GM23338 (cell line): ENCODE measurements around the gene CERS1.

Experiments used
- CREB1 ChIP-seq: fragments of 250-450 bp; sonication (Bioruptor Pico); IDR thresholded peaks from 2 replicates; pipeline ENCODE4 v1.5.0; 2020; ENCODE audit warnings: low read depth, mild to moderate bottlenecking, moderate library complexity
- CTCF ChIP-seq, 2 experiments: fragments of 200-600 bp in 1 of 2; sonication (generic) in 1 of 2; conservative IDR thresholded peaks; 2 replicates each; pipeline versions ENCODE4 v1.5.1 to v1.6.1; 2016 to 2017; ENCODE audit warnings: antibody characterized with exemption in 2 of 2, low read depth in 2 of 2, mild to moderate bottlenecking in 2 of 2, moderate library complexity in 1 of 2
- ETS1 ChIP-seq: IDR thresholded peaks from 2 replicates; pipeline ENCODE4 v1.6.1; 2016; ENCODE audit warnings: antibody characterized with exemption
- EZH2 ChIP-seq: fragments of 200-600 bp; sonication (generic); IDR thresholded peaks from one replicate; pipeline ENCODE4 v1.8.0; 2017; ENCODE audit warnings: antibody characterized with exemption, mild to moderate bottlenecking, low read depth; ENCODE audit not compliant: unreplicated experiment
- EZH2phosphoT487 ChIP-seq: fragments of 200-600 bp; sonication (generic); IDR thresholded peaks from one replicate; pipeline ENCODE4 v1.8.1; 2018; ENCODE audit warnings: antibody characterized with exemption; ENCODE audit not compliant: unreplicated experiment
- JUNB ChIP-seq: IDR thresholded peaks from one replicate; pipeline ENCODE4 v1.6.1; 2016; ENCODE audit warnings: antibody characterized with exemption; ENCODE audit not compliant: unreplicated experiment
- NANOG ChIP-seq: IDR thresholded peaks from 2 replicates; pipeline ENCODE4 v1.6.1; 2016; ENCODE audit warnings: antibody characterized with exemption, borderline replicate concordance
- POLR2AphosphoS5 ChIP-seq: IDR thresholded peaks from 2 replicates; pipeline ENCODE4 v1.6.1; 2016; ENCODE audit warnings: antibody characterized with exemption, low read depth
- REST ChIP-seq: IDR thresholded peaks from one replicate; pipeline ENCODE4 v1.6.1; 2018; ENCODE audit warnings: antibody characterized with exemption; ENCODE audit not compliant: unreplicated experiment
- STAT1 ChIP-seq: IDR thresholded peaks from one replicate; pipeline ENCODE4 v1.6.1; 2016; ENCODE audit warnings: antibody characterized with exemption; ENCODE audit not compliant: unreplicated experiment
- ZNF114 ChIP-seq: fragments of 250-450 bp; sonication (Bioruptor Pico); IDR thresholded peaks from 2 replicates; pipeline ENCODE4 v1.5.0; 2020; ENCODE audit warnings: mild to moderate bottlenecking, moderate library complexity
- ZNF331 ChIP-seq: fragments of 250-450 bp; sonication (Bioruptor Pico); IDR thresholded peaks from 2 replicates; pipeline ENCODE4 v1.5.0; 2020; ENCODE audit warnings: low read depth, mild to moderate bottlenecking, moderate library complexity
- ZNF462 ChIP-seq: fragments of 250-450 bp; sonication (Bioruptor Pico); IDR thresholded peaks from 2 replicates; pipeline ENCODE4 v1.5.0; 2020; ENCODE audit warnings: mild to moderate bottlenecking, moderate library complexity

GRCh38 chr19:18898607-18899408, 2.9 kb upstream of the CERS1 start:
- TF ChIP-seq POLR2AphosphoS5 (no peak), CTCF (conservative IDR thresholded peaks at IDR 0.05; ENCODE audit: low read depth in 2 of 2) (no peak), EZH2 (no peak), JUNB (no peak), ZNF114 (no peak), ETS1 (no peak), EZH2phosphoT487 (no peak), ZNF462 (CRISPR knock-in tag) (no peak), REST (no peak), NANOG (no peak), STAT1 (no peak), CREB1 (CRISPR knock-in tag) (no peak), ZNF331 (CRISPR knock-in tag) (no peak)
